Fibroblast of peridontal ligament (primary cell): ENCODE measurements around the gene C1orf232.

Experiments
- DNase-seq: peaks from one replicate; pipeline ENCODE4 v3.0.0-alpha.2; 2010; ENCODE audit errors: extremely low read depth

Gene C1orf232

GRCh38 chr1:26124418-26125331 is 44.1 kb downstream of the C1orf232 start:
- no peak for DNase-seq

GRCh38 chr1:26122988-26123973 is 45.5 kb downstream of the C1orf232 start:
- peak; percentile 61 for DNase-seq

- DNase-seq, result no peak
Observed at GRCh38 chr1:26121854-26122773, 46.6 kb downstream of the C1orf232 start.

GRCh38 chr1:26119892-26120608 is 48.7 kb downstream of the C1orf232 start:
- no peak for DNase-seq

- DNase-seq, result no peak
Observed at GRCh38 chr1:26114165-26114927, 54.4 kb downstream of the C1orf232 start.
